Activated CD4-positive, alpha-beta T cell treated with anti-CD3 and anti-CD28 coated beads, Interleukin-2, amount 50 U/mL, for 48 hours (primary cell): ENCODE data around the gene TSPAN15.
"Not testable (repeated sequence)": the region's sequence is repeated elsewhere in the genome, so short reads cannot be mapped to it uniquely, and the experiment has no call there.

ENCODE experiments used
- DNase-seq, 2 experiments: peaks; one replicate each; pipeline ENCODE4 v3.0.0-alpha.2; 2020

The TSPAN15 gene

DNA sequence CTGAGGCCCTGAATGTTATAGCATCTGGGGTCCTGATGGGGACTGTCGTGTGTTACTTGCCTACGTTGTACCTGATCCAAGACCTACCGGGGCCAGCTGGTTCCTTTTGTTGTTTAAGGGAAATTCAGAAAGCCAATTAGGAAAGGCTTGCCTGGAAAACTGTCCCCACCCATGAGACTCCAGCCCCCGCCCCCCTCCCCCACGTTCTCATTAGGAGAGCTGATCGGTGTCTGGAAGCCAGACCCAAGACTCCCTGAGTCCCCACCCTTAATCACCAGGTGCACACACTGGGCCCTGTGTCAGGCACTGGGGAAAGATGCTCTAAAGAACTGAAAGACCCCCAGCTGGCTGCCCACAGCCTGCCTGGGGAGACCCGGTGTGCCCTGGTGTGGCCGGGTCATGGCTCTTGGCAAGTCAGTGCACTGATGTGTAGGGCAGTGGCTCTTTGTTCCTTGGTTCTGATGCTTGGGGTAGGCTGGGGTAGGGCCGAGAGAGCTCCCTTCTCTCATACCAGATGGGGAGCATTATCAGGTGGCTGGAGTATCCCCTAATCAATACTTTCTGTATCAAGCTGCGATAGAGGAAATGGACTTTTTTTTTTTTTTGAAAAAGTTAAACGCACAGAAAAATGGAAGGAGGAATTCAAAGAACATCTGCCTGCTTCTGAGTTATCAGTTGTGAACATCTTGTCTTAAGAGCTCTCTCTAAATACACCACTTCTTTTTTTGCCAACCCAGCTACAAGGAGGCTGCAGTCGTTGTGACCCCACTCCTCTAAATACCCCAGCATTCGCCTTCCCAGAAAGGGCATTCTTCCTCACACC is 16.9 kb downstream of the TSPAN15 start:
- no peak for DNase-seq

DNA sequence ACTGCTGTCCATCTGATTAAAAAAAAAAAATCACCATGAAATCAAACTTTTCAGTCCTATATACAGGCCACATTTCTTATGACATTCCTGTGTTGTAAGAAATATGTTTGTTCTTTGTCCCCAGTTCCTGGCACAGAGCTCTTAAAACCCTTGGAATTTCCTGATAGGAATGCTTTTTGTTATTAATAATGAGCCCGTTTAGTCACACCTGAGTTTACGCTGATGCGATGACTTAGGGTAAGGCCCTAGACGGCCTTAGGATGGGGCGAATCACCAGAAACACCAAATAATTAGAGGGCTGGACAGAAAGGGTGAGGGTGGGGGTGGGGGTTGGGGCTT is 17.5 kb downstream of the TSPAN15 start:
- no peak for DNase-seq

DNA sequence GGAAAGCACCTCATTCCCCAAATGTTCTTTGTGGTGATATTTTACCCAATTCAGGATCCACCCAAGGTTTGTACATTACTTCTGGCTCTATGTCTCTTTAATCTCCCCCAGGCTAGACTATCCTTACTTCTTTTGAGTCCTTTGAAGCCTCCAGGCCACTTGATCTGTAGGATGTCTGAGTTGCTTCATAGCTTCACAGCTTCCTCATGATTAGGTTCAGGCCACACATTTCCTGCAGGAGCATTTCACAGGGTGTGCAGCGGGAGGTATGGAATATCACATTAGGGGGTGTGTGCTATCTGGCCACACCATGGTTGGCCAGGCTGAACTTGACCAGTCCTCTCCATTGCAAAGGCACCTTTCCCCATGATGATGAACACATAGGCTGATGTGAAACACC is 18.7 kb downstream of the TSPAN15 start:
- DNase-seq: no peak

DNA sequence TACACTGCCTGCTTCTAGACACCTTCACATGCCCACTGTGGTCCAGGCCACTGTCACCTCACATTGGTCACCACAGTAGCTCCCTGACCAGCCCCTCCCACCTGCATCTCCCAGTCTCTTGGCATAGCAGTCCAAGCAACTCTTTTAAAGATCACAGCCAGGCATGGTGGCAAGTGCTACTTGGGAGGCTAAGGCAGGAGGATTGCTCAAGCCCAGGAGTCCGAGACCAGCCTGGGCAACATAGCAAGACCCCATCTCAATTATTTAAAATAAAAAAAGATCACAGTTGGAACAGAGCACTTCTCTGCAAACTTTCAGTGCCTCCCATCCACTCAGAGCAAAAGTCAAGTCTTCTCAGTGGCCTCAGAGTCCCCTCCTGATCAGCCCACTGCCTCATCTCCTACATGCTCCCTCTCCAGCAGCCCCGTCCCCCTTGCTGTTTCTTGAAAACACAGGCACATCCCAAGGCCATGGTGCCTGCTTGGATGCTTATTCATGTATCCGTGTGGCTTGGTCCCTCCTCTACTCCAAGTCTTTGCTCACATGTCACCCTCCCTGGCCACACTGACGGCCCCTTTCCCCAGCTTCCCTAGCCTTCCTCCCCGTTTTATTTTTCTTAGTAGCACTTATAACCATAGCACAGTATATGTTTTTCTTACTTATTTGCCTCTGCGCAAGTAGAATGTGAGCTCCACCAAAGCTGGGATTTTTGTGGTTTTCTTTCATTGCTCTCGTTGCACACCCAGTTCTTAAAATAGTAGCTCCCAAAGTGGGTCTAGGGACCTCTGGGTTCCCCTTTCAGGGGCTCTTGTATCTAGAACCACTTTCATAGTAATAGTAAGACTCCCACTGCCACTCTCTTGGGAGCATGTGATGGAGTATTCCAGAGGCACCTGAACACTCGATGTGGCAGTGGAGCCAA is 19.5 kb downstream of the TSPAN15 start:
- no peak for DNase-seq

DNA sequence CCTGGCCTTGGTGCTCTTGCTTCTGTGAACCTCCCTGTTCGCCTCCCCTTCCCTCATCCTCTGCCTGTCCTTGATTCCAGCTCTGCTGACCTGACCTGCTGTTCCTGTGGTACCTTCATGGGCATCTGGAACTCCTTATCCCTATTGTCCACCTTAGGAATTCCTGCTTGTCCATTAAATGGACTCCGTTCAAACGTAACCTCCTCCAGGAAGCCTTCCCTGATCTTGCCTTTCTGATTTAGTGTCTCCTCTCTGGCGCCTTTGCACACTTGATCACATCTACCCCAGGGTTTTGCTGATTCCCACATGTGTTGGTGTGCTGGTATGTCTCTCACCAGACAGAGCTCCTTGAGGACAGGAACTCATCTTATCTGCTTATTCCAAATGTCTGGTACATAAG is 20.9 kb downstream of the TSPAN15 start:
- no peak for DNase-seq

DNA sequence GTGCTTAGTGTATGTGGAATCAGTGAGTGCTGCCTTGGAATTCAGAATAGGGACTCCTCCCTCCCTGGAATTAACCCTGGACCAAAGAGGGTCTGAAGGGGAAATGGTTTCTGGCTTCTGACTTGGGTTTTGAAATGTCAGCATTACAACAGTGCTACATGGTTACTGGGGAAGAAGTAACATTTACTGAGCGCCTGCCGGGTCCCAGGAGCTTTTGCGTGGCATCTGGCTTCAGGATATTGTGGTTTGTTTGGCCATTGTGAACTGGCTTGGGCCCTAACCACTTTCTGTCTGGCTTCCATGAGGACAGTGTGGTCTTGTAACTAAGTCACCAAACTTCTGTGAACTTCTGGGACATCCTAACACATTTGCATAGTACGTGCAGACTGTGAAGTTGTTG is 21.3 kb downstream of the TSPAN15 start:
- no peak for DNase-seq

DNA sequence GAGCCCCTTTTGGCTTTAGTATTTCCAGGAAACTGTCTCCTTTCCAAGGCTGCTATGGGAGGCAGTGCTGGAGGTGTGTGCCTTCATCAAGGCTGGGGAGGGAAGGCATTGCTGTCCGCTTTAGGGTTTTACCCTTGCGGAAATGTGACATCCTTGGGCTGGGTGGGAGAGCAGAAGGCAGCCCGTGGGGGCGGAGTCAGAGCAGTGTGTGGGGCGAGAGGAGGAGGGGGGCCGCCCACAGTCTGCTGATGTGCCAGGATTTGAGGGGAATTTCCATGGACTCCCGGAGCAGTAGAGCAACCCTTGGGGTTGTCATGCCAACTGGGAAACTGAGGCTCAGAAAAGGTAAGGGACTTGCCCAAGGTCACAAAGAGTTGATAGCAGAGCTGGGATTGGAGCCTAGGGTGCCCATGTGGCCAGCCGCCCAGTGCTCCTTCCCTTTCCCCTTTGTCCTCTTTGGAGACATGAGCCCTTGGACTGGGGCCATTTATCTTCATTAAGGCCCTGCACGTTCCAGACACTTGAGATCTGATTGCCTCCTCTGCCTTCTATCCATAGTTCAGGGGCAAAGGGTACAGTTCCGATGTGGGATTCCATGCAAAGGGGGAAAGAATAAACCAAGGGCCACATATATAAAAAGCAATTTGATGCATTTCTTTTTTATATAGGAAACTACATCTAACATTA is 22.2 kb downstream of the TSPAN15 start:
- DNase-seq: no peak

DNA sequence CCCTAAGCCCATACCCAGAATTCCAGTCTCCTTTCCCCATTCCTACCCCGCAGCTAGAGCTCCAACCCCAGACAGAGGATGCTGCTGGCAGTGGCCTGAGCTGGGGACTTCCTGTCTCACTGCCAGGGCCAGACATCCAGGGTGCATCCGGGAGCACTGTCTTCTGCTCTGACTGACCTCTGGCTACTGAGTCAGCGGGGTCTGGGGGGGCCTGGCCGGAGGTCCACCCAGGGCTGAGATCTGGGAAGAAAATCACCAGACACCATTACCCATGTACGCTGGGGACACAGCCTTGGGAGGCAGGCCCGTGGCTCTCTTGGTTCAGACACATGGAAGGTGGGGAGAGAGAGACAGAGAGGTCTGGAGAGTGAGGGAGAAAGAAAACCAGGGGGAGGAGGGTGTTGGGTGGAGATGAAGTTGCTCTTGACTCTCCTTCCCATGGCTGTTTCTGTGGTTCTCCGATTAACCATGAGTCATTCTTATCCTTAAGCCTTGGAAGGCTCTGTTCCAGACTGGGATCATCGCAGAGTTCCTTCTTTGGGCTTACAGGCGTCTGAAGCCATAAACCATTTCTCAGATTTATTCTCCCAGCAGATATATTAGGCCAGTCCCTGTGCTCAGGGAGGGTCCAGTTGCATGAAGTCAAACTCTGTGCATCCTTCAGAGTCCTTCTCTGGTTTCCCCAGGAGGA is 23.6 kb downstream of the TSPAN15 start:
- DNase-seq: no peak

DNA sequence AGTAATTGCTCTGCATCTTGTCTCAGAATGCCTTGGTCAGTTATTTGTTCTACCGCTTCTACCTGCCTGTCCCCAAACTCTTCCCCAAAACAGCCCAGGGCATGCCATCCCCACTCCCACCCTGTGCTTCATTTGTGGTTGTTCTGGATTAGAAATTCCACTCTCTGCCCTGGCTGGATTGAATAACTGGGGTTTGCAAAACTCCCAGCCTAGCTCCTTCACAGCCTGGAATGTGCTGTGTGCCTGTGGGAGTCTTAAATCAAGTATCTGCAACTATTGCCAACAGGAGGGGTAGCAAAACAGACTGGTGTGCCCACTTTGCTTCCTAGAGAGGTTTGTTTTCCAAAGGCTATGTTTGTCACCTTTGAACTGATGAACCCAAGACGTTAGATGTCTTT is 24.2 kb downstream of the TSPAN15 start:
- no peak for DNase-seq

DNA sequence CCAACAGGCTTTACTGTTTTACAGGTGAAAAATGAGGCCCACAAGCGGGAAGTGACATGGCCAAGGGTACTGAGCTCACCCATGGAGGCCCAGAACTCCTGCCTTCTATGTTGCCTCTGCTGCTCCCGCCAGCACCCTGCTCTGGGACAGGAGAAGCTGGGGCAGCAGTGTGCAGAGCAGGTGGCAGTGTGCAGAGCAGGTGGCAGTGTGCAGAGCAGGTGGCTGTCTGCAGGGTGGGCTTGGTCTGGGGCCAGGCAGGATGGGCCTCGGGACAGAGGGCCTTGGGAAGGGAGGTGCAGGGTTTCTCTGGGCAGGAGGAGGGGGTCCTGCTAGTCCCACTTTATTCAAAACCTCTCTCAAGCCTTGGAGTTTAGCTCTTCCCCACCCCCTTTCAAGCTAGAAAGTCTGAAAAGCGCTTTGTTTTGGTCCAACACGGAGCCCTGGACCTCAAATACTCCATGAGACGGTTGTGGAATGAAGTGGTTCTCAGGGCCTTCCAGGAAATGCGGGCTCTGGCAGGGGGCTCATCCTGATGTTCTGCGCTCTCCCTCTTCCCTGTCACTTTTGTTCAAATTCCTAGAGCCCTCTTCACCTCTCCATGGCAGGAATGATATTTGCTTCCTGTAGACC is 26.8 kb downstream of the TSPAN15 start:
- DNase-seq: no peak

DNA sequence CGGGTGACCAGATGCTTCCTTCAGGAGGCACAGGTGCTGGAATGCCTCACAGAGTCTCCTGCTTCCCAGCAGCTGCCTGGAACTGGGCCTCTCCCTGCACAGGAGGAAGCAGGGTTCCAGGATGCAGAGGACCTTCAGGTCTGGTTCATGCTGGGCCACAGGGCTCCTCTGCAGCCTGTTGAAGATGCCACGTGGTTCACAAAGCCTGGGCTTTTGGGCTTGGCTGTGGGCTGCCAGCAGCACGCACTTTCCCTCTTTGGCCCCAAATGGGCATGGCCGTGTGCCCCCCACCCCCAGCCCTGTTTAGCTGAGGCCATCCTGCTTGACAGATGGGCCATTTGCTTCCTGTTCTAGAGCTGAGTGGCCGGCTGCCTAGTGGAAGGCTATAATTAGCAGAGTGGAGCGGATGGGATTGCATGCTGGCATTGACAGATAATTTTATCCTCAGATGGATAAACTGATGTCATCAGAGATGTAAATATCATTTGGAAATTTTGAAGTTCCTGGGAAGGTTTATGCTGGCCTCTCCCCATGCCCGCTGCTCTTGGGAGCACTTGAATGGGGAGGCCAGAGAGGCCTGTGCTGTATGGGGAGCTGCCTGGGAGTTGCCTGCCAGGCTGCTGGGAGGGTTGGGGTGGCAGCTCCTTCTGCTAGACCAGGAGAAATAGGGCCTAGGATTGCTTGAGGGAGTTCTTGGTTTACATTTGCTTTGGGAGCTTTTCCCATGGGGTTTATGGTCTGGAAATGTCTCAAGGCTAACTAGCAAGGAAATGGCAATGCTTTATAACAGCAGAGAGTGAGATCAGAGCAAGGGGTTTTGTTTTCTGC is 28.2 kb downstream of the TSPAN15 start:
- DNase-seq: no peak

DNA sequence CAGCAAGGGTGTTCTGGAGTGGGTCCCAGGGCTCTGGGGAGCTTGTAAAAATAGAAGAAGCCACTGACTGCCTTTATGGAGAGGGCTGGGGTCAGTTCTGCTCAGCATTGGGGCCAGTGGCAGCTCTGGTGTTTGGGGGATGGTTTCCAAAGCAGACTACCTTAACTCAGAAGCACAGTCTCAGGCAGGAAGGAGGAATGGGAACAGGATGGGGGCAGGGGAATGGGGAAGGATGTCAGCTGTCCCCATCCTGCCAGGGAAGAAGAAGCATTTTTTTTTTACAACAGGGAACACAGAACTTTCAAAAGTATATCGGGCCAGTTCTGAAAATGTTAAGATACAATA is 28.8 kb downstream of the TSPAN15 start:
- DNase-seq: no peak

DNA sequence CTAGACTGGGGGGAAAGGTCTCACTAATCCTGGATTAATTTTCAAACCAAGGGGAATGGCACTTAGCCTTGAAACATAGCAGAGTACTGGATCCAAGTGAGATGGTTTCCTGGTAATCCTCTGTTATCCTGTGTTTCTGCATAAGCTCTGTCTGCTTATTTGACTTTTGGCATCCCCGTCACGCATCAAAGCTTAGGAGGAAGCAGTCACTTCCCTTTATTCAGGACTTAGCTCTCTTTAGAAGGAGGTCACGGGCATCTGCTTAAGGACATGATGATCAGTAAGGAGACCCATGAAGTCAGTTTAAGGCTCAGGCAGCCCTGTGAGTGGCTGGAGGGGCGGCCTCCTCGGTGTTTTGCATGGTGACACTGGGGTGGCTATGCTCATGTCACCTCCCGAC is 30.0 kb downstream of the TSPAN15 start:
- no peak for DNase-seq

DNA sequence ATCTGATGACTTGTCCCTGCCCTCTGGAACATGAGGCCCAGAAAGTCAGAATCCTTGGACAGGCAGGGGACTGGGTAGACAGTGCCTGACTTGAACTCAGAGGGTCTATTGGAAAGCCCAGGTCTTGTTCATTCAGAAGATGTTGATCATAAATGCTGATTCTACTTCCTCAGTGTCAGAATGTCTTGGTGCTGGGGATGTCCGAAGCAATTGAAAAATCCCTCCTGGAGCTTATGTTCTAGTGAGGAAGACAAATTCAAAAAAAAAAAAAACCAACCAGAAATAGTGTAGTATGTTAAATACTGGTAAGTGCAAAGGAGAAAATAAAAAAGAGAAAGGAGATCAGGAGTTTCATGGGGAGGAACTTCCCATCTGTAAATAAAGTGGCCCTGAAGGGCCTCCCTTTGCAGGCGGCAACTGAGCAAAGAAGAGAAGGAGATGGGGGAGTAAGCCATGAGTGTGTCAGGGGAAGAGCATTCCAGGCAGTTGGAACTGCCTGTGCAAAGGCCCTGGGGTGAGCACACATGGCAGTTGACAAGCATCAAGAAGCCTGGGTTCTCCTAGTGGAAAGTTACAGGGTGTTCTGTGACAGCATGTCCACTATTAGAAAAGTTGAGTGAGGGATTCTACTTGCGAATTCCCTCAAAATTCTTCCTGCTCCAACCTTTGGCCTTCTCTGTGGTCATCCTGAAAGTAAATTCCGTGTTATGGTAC is 30.7 kb downstream of the TSPAN15 start:
- no peak for DNase-seq

DNA sequence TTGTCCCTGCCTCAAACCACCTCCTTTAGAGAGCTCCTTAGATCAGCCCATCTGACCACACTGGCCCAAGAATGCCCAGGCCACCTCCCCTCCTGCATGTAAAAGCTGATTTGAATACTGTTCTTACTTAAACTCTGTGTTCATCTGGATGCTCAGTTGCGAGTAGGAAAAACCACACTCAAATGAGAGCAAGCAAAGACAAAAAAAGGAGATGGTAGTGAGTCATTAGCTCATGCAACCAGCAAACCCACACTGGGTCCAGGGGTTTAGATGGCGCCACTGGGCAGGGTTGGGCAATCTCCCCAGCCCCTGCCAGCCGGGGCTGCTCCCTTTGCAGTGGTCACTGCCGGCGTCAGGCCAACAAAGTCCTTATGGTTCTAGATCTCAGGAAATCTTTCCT is 32.7 kb downstream of the TSPAN15 start:
- DNase-seq: no peak

DNA sequence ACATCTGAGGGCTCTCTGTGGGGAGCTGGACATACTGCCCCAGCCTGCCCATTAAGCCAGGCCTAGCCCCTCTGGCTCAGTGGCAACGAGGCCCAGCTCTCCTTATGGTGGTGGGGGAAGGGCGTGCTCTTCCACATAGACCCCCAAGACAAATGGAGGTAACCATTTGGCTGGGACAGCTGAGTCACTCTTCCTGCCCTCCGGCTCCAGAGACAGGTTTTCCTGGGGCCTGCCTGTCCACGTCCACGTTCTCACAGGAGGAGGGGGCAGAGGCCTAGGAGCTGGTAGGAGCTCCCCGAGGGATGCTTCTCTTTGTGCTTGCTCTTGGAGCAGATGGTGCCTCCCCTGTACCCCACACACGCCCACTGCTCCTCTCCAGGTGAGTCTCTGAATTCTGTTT is 33.5 kb downstream of the TSPAN15 start:
- no peak for DNase-seq

DNA sequence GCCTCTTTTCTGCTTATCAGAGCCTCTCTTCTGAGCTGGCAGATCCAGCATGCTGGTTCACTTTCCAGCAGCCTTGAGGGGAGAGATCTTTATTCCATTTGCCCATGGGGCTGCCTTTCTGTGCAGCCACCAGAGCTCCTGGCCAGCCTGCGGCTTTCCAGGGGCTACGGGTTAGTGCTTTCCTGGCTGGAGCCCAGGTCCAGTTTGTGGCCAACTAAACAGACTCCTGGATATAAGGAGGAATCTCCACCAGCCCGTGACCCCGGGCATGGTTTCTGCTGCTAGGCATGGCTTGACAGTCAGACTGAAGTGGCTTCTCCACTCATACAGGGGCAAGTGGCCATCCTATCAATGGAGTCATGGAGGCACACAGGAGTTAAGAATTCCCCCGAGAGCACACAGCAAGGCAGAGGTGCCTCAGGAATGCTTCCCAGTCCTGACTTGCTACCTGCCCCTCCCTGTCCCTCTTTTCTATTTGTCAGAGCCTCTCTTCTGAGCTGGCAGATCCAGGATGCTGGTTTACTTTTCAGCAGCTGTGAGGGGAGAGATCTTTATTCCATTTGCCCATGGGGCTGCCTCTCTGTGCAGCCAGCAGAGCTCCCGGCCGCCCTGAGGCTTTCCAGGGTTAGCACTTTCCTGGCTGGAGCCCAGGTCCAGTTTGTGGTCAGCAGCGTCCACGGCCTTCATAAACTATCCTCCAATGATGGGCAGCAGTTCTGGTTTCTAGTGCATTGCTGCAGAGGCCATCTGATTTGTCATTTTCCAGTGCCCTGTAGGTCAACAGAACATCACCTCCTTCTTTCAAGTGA is 35.9 kb downstream of the TSPAN15 start:
- no peak for DNase-seq

DNA sequence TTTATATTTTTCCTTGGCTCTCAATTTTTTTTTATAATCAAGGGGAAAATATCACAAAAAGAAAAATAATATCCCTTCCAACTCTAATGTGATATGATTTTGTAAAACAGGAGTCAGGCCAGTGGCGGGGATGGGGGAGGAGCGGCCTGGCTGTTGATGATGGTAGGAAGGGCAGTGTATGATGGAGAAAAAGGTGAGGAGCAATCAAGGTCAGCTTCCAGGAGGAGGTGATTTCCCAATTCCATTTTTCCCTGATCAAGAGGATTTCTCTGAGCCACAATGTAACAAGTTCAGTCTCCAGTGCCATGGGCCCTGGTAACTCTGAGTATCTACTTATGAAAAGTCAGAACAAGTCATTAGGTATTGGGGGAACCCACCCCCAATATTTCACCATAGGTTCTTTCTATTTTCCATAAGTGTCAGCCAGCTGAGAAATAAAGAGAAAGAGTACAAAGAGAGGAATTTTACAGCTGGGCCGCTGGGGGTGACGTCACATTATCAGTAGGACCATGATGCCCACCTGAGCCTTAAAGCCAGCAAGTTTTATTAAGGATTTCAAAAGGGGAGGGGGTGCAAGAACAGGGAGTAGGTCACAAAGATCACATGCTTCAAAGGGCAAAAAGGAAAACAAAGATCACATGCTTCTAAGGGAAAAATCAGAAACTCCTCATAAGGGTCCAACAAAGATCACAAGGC is 37.0 kb downstream of the TSPAN15 start:
- not testable (repeated sequence) for DNase-seq

DNA sequence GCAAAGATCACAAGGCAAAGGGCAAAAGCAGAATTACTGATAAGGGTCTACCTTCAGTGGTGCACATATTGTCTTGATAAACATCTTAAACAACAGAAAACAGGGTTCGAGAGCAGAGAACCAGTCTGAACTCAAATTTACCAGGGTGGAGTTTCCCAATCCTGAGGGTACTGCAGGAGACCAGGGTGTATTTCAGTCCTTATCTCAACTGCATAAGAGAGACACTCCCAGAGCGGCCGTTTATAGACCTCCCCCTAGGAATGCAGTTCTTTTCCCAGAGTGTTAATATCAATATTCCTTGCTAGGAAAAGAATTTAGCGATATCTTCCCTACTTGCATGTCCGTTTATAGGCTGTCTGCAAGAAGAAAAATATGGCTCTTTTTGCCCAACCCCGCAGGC is 37.6 kb downstream of the TSPAN15 start:
- DNase-seq: not testable (repeated sequence)
